Tibial artery (tissue), 4 donors: Measurements from ENCODE around the gene NBEA.
"Not testable (repeated sequence)": the region's sequence is repeated elsewhere in the genome, so short reads cannot be mapped to it uniquely, and the experiment has no call there.

Experiments used
- DNase-seq, 2 donors: peaks; one replicate each; pipeline ENCODE4 v3.0.0-alpha.2; 2019
- H3K27ac ChIP-seq, 2 donors: fragments of 200-600 bp; sonication (generic) in 1 of 2; 1 replicate in 1 of 2; 2 replicates in 1 of 2; pipeline ENCODE4 v1.5.1; 2018 to 2019; ENCODE audit warnings: mild to moderate bottlenecking in 1 of 2
- H3K27me3 ChIP-seq, 2 donors: fragments of 200-600 bp; sonication (generic) in 1 of 2; one replicate each; pipeline versions ENCODE4 v1.5.1 to v1.6.0; 2016 to 2019
- H3K36me3 ChIP-seq, 3 donors: fragments of 200-600 bp; sonication (generic) in 2 of 3; one replicate each; pipeline ENCODE4 v1.5.1; 2016 to 2019; ENCODE audit warnings: mild to moderate bottlenecking in 2 of 3
- H3K4me1 ChIP-seq, 4 donors: fragments of 200-600 bp; sonication (generic) in 2 of 4; 1 replicate in 3 of 4; 2 replicates in 1 of 4; pipeline ENCODE4 v1.5.1; 2016 to 2019
- H3K4me3 ChIP-seq, 2 donors: fragments of 200-600 bp; sonication (generic) in 1 of 2; 1 replicate in 1 of 2; 2 replicates in 1 of 2; pipeline ENCODE4 v1.5.1; 2018 to 2019; ENCODE audit warnings: mild to moderate bottlenecking in 2 of 2
- H3K9me3 ChIP-seq, 3 donors: fragments of 200-600 bp; sonication (generic) in 1 of 3; one replicate each; pipeline ENCODE4 v1.5.1; 2016 to 2019
- intact Hi-C: fragments of 100-400 bp; cut with DNase I; formaldehyde crosslinking; loops from one replicate; pipeline ENCODE4 v1.15.0; 2023; ENCODE audit warnings: low total_unique reads
- TF ChIP-seq, protein P1 (sequence below), 2 experiments: fragments of 200-600 bp in 1 of 2; fragments of 450-650 bp in 1 of 2; IDR thresholded peaks; one replicate each; pipeline ENCODE4 v1.5.1; 2017 to 2019; ENCODE audit warnings: antibody characterized with exemption in 2 of 2, mild to moderate bottlenecking in 1 of 2, moderate library complexity in 1 of 2

Gene NBEA

DNA sequence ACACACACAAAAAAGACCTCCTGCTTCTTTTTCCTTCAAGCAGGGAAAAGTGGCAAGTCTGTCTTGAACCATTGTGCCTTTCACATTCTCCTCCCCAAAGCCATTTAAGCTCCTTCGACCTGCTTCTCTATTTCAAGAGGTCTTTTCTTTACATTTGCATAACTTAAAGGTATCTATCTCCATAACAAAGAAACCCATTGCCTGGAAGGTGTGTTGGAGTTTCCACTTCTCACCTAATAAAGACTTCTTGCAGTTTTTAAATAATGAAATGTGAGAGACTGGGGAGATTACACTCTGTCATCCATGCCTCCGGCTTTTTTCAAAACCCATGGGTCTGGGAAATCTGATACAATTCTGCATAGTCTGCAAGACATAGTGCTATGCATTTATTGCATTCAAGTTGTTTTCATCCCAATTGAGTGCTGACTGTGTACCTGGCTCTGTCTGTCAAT lies 41.8 kb upstream of the NBEA start:
- no peak for DNase-seq
- H3K9me3 ChIP-seq: no peaks in the 10 kb centered on the region
- no peak overlapping the region for H3K4me3 ChIP-seq
- H3K36me3 ChIP-seq: no peaks in the 10 kb centered on the region
- intact Hi-C loops: no loop called here
- H3K4me1 ChIP-seq: no peaks in the 10 kb centered on the region
- TF ChIP-seq, protein P1, sequence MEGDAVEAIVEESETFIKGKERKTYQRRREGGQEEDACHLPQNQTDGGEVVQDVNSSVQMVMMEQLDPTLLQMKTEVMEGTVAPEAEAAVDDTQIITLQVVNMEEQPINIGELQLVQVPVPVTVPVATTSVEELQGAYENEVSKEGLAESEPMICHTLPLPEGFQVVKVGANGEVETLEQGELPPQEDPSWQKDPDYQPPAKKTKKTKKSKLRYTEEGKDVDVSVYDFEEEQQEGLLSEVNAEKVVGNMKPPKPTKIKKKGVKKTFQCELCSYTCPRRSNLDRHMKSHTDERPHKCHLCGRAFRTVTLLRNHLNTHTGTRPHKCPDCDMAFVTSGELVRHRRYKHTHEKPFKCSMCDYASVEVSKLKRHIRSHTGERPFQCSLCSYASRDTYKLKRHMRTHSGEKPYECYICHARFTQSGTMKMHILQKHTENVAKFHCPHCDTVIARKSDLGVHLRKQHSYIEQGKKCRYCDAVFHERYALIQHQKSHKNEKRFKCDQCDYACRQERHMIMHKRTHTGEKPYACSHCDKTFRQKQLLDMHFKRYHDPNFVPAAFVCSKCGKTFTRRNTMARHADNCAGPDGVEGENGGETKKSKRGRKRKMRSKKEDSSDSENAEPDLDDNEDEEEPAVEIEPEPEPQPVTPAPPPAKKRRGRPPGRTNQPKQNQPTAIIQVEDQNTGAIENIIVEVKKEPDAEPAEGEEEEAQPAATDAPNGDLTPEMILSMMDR (IDR thresholded peaks at IDR 0.05): no peak
- H3K27me3 ChIP-seq: no peaks in the 10 kb centered on the region
- H3K27ac ChIP-seq: no peak overlapping the region

DNA sequence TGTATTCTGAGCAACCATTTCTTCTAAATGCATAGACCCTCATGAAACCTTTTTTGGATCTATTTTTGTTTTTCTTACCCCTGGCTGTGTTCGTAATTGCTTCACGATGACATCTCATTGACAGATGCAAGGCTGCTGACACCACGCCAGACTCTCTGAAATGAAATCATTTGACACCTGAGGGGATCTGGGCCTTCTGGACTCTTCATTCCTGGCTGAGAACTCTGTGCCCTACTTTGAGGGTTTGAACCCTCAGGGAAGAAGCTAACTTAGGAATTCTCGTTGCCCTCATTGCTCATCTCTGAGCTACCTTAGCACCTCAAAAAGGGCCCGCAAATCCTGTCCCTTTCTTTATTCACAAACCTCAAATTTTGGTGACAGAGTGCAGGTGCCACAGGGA lies 40.5 kb upstream of the NBEA start:
- TF ChIP-seq, protein P1 (IDR thresholded peaks at IDR 0.05): no peak
- no peak for DNase-seq
- no peak overlapping the region for H3K27ac ChIP-seq
- H3K36me3 ChIP-seq: no peaks in the 10 kb centered on the region
- H3K9me3 ChIP-seq: no peaks in the 10 kb centered on the region
- intact Hi-C loops: no loop called here
- H3K4me1 ChIP-seq: no peaks in the 10 kb centered on the region
- H3K27me3 ChIP-seq: no peaks in the 10 kb centered on the region
- H3K4me3 ChIP-seq: no peak overlapping the region

DNA sequence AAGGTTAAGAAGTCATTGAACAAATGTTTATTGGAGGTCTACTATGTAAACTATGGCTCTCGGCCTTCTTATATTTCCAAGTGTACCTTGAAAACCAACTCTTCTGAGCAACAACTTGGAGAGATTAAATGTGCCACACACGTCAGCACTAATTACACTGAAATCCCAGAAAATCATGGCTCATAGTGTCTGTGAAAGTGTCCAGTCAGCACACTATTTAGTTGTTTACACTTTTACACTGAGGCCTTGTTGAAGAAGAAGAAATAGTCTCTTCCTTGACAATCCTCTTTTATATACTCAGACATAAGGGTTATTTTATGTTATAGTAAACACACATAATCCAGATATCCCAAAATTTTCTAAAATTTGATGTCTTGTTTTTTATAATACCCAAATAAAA lies 30.9 kb upstream of the NBEA start:
- Histone ChIP-seq H3K27ac (no peak overlapping the region), H3K36me3 (no peaks in the 10 kb centered on the region), H3K4me1 (no peaks in the 10 kb centered on the region), H3K4me3 (no peak overlapping the region), H3K27me3 (peaks cover 0 to 4% of the 10 kb centered on the region in 2 donors), H3K9me3 (no peaks in the 10 kb centered on the region)
- TF ChIP-seq, protein P1 (IDR thresholded peaks at IDR 0.05): no peak
- no peak for DNase-seq
- intact Hi-C loops: no loop called here

DNA sequence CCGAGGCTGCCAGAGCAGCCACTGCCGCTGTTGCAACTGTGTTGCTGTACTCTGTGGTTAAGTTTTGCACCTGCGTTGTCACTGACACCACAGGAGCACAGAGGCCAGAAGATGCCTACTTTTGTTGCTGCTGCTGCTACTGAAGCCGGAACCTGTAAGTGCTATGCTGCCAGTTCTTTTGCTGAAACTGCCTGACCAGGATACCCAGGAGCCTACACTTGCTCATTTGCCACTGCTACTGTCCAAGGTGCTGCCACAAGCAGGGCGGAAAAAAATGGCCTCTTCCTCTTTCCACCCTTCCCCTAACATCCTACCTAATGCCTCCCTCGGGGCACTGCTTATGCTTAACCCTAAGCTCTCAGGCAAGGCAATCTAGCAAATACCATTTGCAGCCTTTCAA lies 29.0 kb upstream of the NBEA start:
- TF ChIP-seq, protein P1 (IDR thresholded peaks at IDR 0.05): no peak
- Histone ChIP-seq H3K9me3 (no peaks in the 10 kb centered on the region), H3K4me3 (no peak overlapping the region), H3K36me3 (no peaks in the 10 kb centered on the region), H3K27me3 (peaks cover 0 to 4% of the 10 kb centered on the region in 2 donors), H3K27ac (no peak overlapping the region), H3K4me1 (no peaks in the 10 kb centered on the region)
- intact Hi-C loops: no loop called here
- DNase-seq: no peak

DNA sequence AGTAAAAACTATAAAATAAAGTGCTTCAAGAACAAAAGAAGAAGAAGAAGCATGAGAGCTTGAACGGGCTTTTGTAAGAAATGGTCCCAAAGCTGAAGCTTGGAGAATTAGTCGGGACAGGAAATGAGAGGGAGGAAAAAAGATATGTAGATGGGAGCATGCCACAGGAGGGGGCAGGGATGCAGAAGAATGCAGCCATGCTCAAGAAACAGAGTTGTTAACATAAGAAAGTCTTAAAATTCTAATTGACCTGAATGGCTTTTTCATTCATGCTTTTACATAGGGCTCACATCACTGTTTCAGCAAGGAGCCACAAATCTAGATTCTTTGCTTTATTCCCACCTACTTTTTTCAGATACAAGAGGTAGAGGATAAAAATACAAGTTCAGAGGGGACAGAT lies 27.7 kb upstream of the NBEA start:
- no peaks in the 10 kb centered on the region for H3K9me3 ChIP-seq
- H3K36me3 ChIP-seq: no peaks in the 10 kb centered on the region
- intact Hi-C loops: no loop called here
- peaks cover 0 to 4% of the 10 kb centered on the region in 2 donors for H3K27me3 ChIP-seq
- H3K27ac ChIP-seq: no peak overlapping the region
- no peak overlapping the region for H3K4me3 ChIP-seq
- no peak for DNase-seq
- TF ChIP-seq, protein P1 (IDR thresholded peaks at IDR 0.05): no peak
- H3K4me1 ChIP-seq: no peaks in the 10 kb centered on the region

DNA sequence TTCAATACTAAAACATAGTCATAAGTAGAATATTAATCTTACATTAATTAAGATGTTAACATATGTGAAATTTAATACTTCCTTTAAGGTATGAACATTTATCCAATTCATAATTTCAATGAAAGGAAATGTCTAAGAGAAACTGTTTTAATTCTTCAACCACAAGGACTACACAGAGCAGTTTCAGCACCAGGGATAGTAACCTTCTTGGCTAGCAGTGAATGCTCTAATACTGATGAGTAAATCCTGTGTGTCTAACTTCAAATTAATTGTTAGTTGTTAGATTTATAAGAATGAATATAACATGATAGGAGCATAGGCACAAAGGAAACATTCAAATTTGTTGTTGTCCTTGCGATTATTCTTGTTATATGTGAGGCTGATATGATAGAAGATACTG lies 15.6 kb upstream of the NBEA start:
- no peak for DNase-seq
- Histone ChIP-seq H3K36me3 (no peaks in the 10 kb centered on the region), H3K27ac (no peak overlapping the region), H3K4me3 (no peak overlapping the region), H3K4me1 (no peaks in the 10 kb centered on the region), H3K9me3 (no peaks in the 10 kb centered on the region), H3K27me3 (no peaks in the 10 kb centered on the region)
- TF ChIP-seq, protein P1 (IDR thresholded peaks at IDR 0.05): no peak
- intact Hi-C loops: no loop called here

DNA sequence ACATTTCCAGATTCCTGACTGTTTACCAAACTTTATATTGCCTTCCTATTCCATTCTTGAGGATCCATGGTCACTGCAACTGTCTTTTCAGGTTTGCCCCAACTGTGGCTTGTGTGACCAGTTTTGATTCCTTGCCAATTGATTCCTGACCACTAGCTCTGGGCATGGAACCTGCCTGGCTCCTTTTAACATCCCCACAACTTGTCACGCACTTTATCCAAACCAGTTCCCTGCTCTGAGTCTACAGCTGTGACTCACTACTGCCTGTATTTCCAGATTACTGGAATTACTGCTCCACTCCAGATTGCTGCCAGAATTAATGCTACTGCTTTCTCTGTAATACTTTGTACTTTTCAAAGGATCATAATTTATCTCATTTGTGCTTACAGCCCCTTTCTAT lies 13.4 kb upstream of the NBEA start:
- H3K9me3 ChIP-seq, H3K4me3 ChIP-seq, H3K36me3 ChIP-seq, H3K4me1 ChIP-seq, H3K27ac ChIP-seq, H3K27me3 ChIP-seq, DNase-seq, intact Hi-C loops: not testable (repeated sequence)
